NCI-H446 (cell line): Measurements from ENCODE around the gene DDAH2.

ENCODE experiments used
- DNase-seq, 2 experiments: peaks; one replicate each; lab custom pipeline; 2025; lab: John Stamatoyannopoulos, UW

The DDAH2 gene, protein sequence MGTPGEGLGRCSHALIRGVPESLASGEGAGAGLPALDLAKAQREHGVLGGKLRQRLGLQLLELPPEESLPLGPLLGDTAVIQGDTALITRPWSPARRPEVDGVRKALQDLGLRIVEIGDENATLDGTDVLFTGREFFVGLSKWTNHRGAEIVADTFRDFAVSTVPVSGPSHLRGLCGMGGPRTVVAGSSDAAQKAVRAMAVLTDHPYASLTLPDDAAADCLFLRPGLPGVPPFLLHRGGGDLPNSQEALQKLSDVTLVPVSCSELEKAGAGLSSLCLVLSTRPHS

DNA sequence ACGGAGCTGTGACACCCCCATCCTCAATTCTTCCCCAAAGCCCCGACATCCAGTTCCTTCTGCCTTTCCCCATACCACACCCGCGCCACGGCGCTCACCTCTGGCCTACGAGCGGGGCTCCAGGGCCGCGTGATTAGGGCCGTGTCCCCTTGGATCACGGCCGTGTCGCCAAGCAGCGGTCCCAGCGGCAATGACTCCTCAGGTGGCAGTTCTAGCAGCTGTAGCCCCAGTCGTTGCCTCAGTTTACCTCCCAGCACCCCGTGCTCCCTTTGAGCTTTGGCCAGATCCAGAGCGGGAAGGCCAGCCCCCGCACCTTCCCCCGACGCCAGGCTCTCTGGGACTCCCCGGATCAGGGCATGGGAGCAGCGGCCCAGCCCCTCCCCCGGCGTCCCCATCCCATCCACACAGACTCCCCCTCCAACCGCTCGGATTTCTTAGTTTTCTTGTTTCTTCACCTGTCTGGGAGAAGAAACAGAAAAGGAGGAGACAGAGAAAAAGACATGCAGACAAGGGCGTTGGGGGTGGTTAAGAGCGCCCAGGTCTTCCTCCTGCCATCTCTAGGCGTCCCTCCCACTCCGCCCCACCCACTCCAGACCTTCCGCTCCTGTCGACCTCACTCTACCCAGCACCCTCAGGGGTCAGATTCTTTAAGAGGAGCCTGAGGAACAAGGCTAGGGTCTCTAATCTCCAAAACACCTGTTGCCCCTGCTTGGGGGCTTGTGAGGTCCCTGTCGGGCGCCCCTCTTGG lies at the start of gene DDAH2:
Gene DDAH2, minus strand, starts transcription at position 533 of the 748 bp plus-strand sequence. Its CDS starts 138 bp downstream, at position 395.
- no peak for DNase-seq

DNA sequence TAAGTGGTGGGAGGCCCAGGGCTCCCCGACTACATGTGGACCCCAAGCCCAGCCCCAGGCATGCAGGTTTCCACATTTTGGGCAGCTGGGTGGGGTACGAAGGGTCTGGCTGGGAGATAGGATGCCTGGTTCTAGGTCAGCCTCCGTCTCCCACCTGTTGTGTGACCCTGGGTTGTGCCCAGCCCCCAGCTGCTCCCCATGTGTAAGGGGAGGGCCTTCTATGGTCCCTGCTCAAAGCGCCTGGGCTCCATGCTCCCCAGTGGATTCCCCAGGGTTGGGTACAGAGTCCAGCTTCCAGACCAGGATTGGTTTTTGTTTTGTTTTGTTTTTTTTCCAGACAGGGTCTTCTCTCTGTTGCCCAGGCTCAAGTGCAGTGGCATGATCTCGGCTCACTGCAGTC lies 49.1 kb upstream of the DDAH2 start:
- no peak for DNase-seq

- DNase-seq = no peak
Measured at GRCh38 chr6:31777667-31778050, 48.6 kb upstream of the DDAH2 start.

DNA sequence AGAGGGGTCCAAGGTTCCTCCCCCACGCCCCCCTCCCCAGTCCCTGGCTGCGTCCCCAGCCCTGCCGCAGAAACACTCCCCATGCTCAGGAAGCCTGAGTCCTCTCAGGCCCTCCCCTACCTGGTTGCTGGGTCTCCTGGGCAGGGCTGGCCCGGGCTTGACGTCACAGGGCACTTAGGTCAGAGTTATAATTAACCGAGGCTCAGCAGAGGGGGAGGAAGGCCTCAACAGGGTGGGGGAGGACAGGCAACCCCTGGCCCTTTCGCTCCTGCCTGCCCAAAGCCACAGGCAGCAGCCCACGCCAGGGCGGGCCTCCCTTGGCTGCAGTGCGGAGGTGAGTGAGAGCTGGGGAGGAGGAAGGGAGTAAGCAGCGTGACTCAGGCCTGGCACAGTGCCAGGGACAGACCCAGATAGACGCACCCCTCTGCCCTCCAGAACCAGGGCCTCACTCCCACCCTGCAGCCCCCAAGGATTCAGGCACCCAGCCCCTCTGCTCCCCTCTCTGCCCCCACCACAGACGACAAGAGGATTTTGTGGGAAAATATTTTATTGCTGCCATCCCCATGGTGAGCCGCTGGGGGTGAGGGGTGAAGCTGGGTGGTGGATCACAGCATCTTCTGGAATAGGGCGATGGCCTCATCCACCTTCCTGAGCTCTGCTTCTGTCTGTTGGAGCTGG lies 48.0 kb upstream of the DDAH2 start, which contains the start of gene VWA7:
Gene VWA7, minus strand, starts transcription at position 340 of the 678 bp plus-strand sequence. CDS start 549 bp downstream, outside the sequence.
- DNase-seq = no peak

DNA sequence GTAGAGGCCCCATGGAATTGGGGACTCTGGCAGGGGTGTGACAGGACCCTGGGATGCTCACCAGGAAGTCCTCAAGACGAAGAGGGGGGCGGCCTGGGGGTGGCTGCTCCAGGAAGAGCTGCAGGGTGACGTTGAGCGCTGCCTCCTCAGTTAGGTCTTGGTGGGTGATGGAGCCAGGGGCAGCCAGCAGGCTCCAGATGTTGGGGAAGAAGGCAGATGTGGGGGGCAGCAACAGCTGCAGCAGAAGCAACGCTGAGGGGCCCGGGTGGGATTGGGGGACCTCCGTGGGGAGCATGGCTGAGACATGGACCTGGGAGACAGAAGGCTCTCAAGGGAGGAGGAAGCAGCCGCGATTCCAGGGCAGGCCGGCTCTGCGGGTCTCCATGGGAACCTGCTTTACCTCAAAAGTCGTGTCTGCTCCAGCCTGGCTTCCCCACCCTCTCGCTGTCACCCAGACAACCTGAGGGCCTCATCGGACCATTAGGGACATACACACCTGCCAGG lies 47.4 kb upstream of the DDAH2 start:
- DNase-seq = no peak

GRCh38 chr6:31775633-31776484 lies 46.8 kb upstream of the DDAH2 start:
- no peak for DNase-seq

GRCh38 chr6:31775184-31775583 lies 46.1 kb upstream of the DDAH2 start:
- DNase-seq = no peak

- DNase-seq = no peak
Measured at GRCh38 chr6:31771992-31772358, 42.9 kb upstream of the DDAH2 start.

GRCh38 chr6:31770860-31771259 lies 41.8 kb upstream of the DDAH2 start:
- DNase-seq = no peak

- DNase-seq = peak in 1 of 2 experiments; percentile 29
Measured at GRCh38 chr6:31769684-31770371, 40.7 kb upstream of the DDAH2 start.

DNA sequence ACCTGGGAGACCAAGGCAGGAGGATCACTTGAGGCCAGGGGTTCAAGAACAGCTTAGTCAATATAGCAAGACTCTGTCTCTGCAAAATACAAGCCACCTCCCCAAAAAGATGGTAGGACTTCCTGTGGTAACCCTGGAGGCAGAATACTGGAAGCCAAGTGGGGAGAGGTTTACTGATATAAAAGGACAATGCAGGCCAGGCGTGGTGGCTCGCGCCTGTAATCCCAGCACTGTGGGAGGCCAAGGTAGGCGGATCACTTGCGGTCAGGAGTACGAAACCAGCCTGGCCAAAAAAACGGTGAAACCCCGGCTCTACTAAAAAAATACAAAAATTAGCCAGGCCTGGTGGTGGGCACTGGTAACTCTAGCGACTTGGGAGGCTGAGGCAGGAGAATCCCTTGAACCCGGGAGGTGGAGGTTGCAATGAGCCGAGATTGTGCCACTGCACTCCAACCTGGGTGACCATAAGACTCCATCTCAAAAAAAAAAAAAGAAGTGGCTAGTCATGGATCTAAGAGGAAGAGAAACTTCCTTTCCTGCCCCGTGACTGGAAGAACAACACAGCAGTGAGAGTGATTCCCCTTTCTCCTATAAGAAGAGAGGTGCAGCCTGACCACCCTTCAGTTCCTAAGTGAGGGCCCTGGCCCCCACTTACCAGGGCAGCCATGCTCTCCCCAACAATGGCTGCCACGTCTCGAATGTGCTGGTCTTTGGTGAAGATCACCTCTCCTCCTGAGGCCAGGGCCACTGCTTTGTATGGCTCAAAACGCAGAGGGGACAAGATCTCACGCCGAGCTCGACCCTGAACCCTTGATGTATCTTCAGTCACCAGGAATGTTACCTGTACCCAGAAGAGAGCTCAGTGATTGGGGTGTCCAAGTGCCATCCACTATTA lies 39.5 kb upstream of the DDAH2 start:
- no peak for DNase-seq

- DNase-seq = no peak
Measured at GRCh38 chr6:31767096-31767645, 38.1 kb upstream of the DDAH2 start.

DNA sequence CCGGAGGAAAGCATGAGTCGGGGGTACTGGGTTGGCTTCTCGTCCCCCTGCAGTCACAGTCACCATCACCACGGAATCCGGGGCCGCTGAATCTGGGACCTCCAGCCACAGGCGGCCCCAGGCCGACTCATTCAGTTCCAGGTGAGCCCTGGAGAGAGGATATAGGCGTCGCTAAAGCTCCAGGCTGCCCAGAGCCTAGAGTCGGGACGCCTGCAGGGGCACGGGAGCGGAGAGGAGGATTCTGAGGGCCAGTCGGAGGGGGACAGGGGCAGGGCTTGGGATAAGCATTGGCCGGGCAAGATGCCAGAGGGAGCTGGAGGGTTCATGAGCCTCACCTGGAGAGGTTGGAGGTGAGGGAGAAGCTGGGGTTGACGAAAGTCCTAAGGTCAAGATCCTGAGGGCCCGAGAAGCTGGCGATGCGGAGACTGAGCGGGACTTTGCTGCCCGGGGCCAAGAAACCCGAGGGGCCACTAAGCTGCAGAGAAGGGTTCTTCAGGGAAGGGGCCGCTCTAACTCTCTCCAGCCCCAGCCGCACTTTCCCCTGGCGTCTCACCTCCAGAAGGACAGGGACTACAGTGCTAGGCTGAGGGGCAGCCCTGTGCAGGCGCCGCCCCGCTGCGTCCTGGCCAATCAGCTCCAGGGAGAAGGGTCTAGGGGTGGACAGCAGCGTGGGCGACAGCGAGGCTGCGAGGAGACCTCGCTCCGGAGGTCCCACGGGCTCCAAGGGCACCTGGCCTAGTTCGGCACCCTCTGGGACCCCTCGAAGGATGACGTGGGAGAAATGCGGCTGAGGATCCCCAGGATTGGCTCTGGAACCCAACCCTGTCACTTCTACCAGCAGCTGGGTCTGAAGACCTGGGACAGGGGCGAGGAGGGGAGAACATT lies 37.1 kb upstream of the DDAH2 start:
- DNase-seq = no peak

DNA sequence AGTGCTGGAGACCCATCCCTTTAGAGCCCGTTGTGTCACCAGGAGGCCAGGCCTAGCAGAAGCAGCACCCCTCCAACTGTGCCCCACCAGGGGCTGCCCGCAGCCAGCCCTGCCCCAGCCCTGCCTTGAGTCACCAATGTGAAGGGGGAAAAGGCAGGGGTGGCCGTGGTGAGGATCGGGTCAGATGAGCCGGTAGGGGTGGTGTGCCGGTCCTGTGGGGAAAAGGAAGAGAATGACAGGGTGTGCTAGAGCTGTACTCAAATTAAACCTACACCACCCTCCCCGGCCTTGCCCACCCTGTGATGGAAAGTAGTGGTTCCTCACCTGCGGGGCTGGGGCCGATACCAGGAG lies 36.4 kb upstream of the DDAH2 start:
- no peak for DNase-seq

DNA sequence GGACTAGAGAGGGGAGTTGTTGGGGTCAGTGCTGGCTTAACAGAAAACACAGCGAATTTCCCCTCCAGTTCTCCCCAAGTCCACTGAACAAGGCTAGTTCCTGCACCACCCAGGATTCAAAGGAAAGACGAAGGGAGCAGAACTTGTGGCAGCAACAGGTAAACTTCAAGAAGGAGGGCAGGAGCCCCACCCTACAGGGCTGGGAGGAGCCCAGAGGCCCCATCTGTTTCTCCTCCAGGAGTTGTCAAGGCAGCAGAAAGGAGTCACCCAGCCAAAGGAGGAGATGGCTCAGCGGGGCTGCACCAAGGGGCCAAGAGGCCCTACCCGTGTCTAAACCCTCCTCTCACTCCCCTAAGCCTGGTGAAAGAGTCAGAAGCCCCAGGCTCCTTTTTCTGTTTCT lies 35.1 kb upstream of the DDAH2 start:
- no peak for DNase-seq

DNA sequence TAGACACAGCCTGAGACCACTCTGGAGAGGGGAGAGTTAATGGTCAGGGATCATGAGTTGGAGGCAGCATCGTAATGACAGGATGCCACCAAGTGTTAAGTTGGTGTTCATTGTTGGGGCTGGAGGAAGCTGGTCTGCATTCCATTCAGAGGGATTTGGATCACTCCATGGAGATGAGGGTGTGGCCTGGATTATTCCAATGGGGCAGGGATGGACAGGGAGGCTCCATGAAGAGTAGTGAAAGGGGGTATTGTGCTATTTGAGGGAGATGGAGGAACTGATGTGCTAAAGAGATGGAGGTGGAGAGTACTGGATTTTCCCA lies 34.5 kb upstream of the DDAH2 start:
- DNase-seq = no peak

DNA sequence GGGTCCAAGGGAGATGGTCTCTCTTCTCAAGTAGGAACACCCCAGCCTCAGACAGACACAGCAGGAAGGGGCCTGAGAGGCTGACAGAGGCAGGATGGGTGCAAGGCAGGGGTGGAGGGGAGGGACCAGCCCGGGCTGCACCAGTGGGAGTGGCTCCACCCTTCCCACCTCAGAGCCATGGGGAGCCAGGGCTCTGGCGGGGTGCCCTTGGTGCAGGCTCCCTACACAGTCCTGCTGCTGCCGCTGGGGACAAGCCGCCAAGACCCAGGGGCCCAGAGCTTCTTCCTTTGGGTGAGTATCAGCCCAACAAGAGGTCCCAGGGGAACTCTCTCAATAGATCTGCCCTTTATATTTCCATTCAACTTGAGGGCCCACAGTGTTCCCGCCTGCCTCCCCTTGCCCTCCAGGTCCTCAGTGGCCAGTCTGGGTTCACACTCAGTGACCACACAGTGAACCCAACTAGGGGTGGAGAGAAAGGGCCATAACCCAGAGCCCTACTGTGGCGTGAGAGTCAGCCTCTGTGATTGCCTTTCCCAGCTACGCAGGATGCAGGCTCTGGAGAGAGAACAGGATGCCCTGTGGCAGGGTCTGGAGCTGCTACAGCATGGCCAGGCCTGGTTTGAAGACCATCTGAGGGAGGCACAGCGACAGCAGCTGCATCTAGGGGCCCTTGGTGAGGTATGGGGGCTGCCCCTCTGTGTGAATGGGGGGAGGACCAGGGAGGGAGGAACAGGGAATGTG lies 33.9 kb upstream of the DDAH2 start:
- no peak for DNase-seq

GRCh38 chr6:31762356-31762755 lies 33.3 kb upstream of the DDAH2 start, which contains the start of gene SAPCD1:
TSS of gene SAPCD1 (plus strand) at chr6:31762656. CDS start at chr6:31763055, 399 bp downstream.
- no peak for DNase-seq
